Endothelial cell of umbilical vein (primary cell): ENCODE measurements around the gene RNF43. TPM values are rescaled to one million over a fixed set of nuclear protein-coding genes. Genes with fewer than 3 reads are reported as not detected.

ENCODE experiments used
- BruUV-seq: library from RNA; stranded (reverse); fragments of 400-500 nt; replicated peaks from 2 replicates; lab custom pipeline; 2021; lab: Mats Ljungman, UMichigan
- CTCF ChIA-PET: fragments of 300-600, 350-600 bp; sonication (Branson Sonifier 250); formaldehyde crosslinking; loops from one replicate; lab custom pipeline; 2021; ENCODE audit warnings: antibody characterized with exemption, inconsistent platforms; lab: Charles Lee
- POLR2A ChIA-PET: fragments of 300-600, 350-600 bp; sonication (Branson Sonifier 250); formaldehyde crosslinking; loops from one replicate; lab custom pipeline; 2021; ENCODE audit warnings: antibody characterized with exemption, inconsistent platforms; lab: Charles Lee
- DNase-seq: peaks from one replicate; pipeline ENCODE4 v3.0.0-alpha.2; 2011; ENCODE audit warnings: low read depth, low spot score
- FAIRE-seq: peaks from 2 replicates; lab custom pipeline; 2011; peaks lifted over from hg19 to GRCh38; lab: Jason Lieb, UNC
- H2AFZ ChIP-seq: 2 replicates; pipeline ENCODE4 v1.6.0; 2012; ENCODE audit warnings: low read depth, low read length, control low read depth, inconsistent platforms
- H3K27ac ChIP-seq: 2 replicates; pipeline ENCODE4 v1.5.1; 2011; ENCODE audit warnings: low read depth, mild to moderate bottlenecking, control low read depth, low read length, moderate library complexity; ENCODE audit not compliant: insufficient read depth
- H3K27me3 ChIP-seq, 2 experiments: 2 replicates each; pipeline versions ENCODE4 v1.6.0 to v1.6.1; 2011; ENCODE audit warnings: low read length in 2 of 2, mixed read lengths in 1 of 2; ENCODE audit not compliant: control insufficient read depth in 2 of 2, insufficient read depth in 2 of 2
- H3K36me3 ChIP-seq, 2 experiments: 2 replicates in 1 of 2; 3 replicates in 1 of 2; pipeline ENCODE4 v1.5.1; 2011; ENCODE audit warnings: low read length in 2 of 2, mild to moderate bottlenecking in 1 of 2, moderate library complexity in 1 of 2; ENCODE audit not compliant: control insufficient read depth in 2 of 2, insufficient read depth in 2 of 2; ENCODE audit errors: extremely low read depth in 1 of 2
- H3K4me1 ChIP-seq: 3 replicates; pipeline ENCODE4 v1.5.1; 2011; ENCODE audit warnings: mild to moderate bottlenecking, low read length; ENCODE audit not compliant: control insufficient read depth, insufficient read depth; ENCODE audit errors: extremely low read depth
- H3K4me2 ChIP-seq: 2 replicates; pipeline ENCODE4 v1.6.1; 2011; ENCODE audit warnings: low read length, control low read depth, mixed read lengths; ENCODE audit not compliant: insufficient read depth
- H3K4me3 ChIP-seq, 3 experiments: fragments of 200-600 bp in 1 of 3; sonication (generic), shearing (Covaris generic) in 1 of 3; replicated peaks in 1 of 3; 2 replicates each; pipeline ENCODE4 v1.5.1; 2011 to 2016; ENCODE audit warnings: control low read depth in 3 of 3, low read length in 3 of 3, mild to moderate bottlenecking in 2 of 3, inconsistent platforms in 1 of 3, low read depth in 1 of 3, moderate library complexity in 1 of 3; ENCODE audit not compliant: insufficient read depth in 1 of 3
- H3K79me2 ChIP-seq: 2 replicates; pipeline ENCODE4 v1.6.0; 2012; ENCODE audit warnings: low read length, inconsistent platforms; ENCODE audit not compliant: control insufficient read depth, insufficient read depth
- H3K9ac ChIP-seq: replicated peaks from 2 replicates; pipeline ENCODE3; 2011; ENCODE audit warnings: low read length, control low read depth; ENCODE audit not compliant: insufficient read depth; ENCODE audit errors: extremely low read depth
- H3K9me1 ChIP-seq: replicated peaks from 3 replicates; pipeline ENCODE4 v1.6.0; 2011; ENCODE audit warnings: mild to moderate bottlenecking, low read length; ENCODE audit not compliant: control insufficient read depth, insufficient read depth; ENCODE audit errors: extremely low read depth
- H3K9me3 ChIP-seq: replicated peaks from 2 replicates; pipeline ENCODE4 v1.5.1; 2012; ENCODE audit warnings: low read length, inconsistent platforms; ENCODE audit not compliant: control insufficient read depth, insufficient read depth
- H4K20me1 ChIP-seq: replicated peaks from 2 replicates; pipeline ENCODE3; 2011; ENCODE audit warnings: mild to moderate bottlenecking, low read length; ENCODE audit not compliant: control insufficient read depth, insufficient read depth; ENCODE audit errors: extremely low read depth
- EZH2 ChIP-seq: IDR thresholded peaks from 2 replicates; pipeline ENCODE4 v1.6.1; 2012; ENCODE audit warnings: borderline replicate concordance, low read depth, mild to moderate bottlenecking, moderate library complexity, low read length, inconsistent platforms; ENCODE audit not compliant: severe bottlenecking
- FOS ChIP-seq: IDR thresholded peaks from 2 replicates; pipeline ENCODE4 v1.6.1; 2011; ENCODE audit warnings: mild to moderate bottlenecking, low read length, moderate library complexity, borderline replicate concordance; ENCODE audit not compliant: insufficient read depth
- GATA2 ChIP-seq: IDR thresholded peaks from 2 replicates; pipeline ENCODE4 v1.7.0; 2011; ENCODE audit warnings: low read depth, mild to moderate bottlenecking, moderate library complexity, mixed read lengths, low read length; ENCODE audit not compliant: insufficient read length, insufficient read depth
- JUN ChIP-seq: IDR thresholded peaks from 2 replicates; pipeline ENCODE4 v1.6.1; 2011; ENCODE audit warnings: borderline replicate concordance, low read depth; ENCODE audit not compliant: insufficient read length, insufficient read depth
- MYC ChIP-seq: IDR thresholded peaks from one replicate; pipeline ENCODE4 v1.6.1; 2011; ENCODE audit warnings: mild to moderate bottlenecking, low read depth, low read length
- POLR2A ChIP-seq: IDR thresholded peaks from 2 replicates; pipeline ENCODE4 v1.6.1; 2012; ENCODE audit warnings: low read depth, mild to moderate bottlenecking, control low read depth, low read length
- POLR2AphosphoS5 ChIP-seq: IDR thresholded peaks from 2 replicates; pipeline ENCODE4 v1.6.1; 2012; ENCODE audit warnings: low read depth, mild to moderate bottlenecking, control low read depth, low read length, moderate library complexity; ENCODE audit not compliant: insufficient read depth
- dilution Hi-C: fragments of 300-500 bp; cut with MboI; formaldehyde crosslinking; loops from one replicate; pipeline ENCODE4 v1.15.0; 2019; ENCODE audit warnings: low sequenced_read_pairs; ENCODE audit not compliant: extremely low pct_ligation_motif_present
- intact Hi-C: fragments of 100-400 bp; cut with micrococcal nuclease; formaldehyde crosslinking; loops from one replicate; pipeline ENCODE4 v1.10.0; 2022
- polyA plus RNA-seq, 4 experiments: library from polyadenylated mRNA; depleted of rRNA in 3 of 4; stranded (reverse) in 3 of 4; unstranded in 1 of 4; fragments of >200 nt; gene quantifications; 2 replicates each; pipeline versions ENCODE4 v1.2.1 to v1.2.3, GENCODE V29; 2011 to 2012; ENCODE audit warnings: missing spikeins in 1 of 4
- total RNA-seq: library from RNA; stranded (reverse); gene quantifications from 2 replicates; pipeline ENCODE4 v1.2.3, GENCODE V29; 2021
- TF ChIP-seq, protein P1 (sequence below), 2 donors: IDR thresholded peaks; 1 replicate in 1 of 2; 2 replicates in 1 of 2; pipeline ENCODE4 v1.5.1; 2011; ENCODE audit warnings: low read length in 2 of 2, mild to moderate bottlenecking in 2 of 2, moderate library complexity in 2 of 2, control low read depth in 1 of 2, inconsistent platforms in 1 of 2, low read depth in 1 of 2; ENCODE audit not compliant: insufficient read depth in 1 of 2; ENCODE audit errors: extremely low read depth in 1 of 2
- TF ChIP-seq, protein P2 (sequence below): IDR thresholded peaks from 2 replicates; pipeline ENCODE4 v1.6.1; 2011; ENCODE audit not compliant: insufficient read depth, insufficient read length

Gene RNF43
- total and polyA plus RNA-seq, 2 donors (not counting 3 experiments of a cell fraction or from before 2014, with no cell fraction given) = not detected

DNA sequence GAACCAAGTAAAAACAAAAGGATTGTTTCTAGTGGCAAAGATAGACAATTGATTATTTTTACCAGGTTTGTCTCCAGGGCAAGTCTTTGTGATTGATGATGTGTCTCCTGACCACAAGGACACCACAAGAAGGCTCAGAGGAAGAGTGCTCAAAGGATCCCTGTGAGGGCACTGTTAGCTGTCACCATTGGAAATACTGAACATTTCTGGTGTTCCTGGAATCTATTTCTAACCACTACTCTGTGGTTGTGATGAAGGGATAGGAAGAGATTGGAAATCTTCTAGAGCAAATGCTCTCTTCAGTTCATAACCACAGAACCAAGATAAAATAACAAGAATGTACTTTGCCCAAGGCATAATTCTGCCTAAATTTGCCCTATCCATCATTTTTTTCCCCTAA, 15.3 kb downstream of the RNF43 start:
- dilution Hi-C loops (no loop called here), intact Hi-C loops (no loop called here)
- H3K4me3 ChIP-seq = no peak overlapping the region
- DNase-seq (no peak), FAIRE-seq (no peak)
- H3K36me3 ChIP-seq = no peaks in the 10 kb centered on the region
- H3K4me1 ChIP-seq = no peaks in the 10 kb centered on the region
- ChIA-PET POLR2A (no interaction called here), CTCF (no interaction called here)
- H3K27ac ChIP-seq = no peak overlapping the region
- TF ChIP-seq MYC (no peak), GATA2 (no peak), POLR2A (no peak), FOS (no peak)
- no peak overlapping the region for H3K4me2 ChIP-seq
- no peaks in the 10 kb centered on the region for H3K9me1 ChIP-seq
- no peaks in the 10 kb centered on the region for H3K9me3 ChIP-seq
- no TSS peak for BruUV-seq
- no peak overlapping the region for H3K9ac ChIP-seq
- H3K79me2 ChIP-seq = no peaks in the 10 kb centered on the region
- H2AFZ ChIP-seq = no peak overlapping the region
- no peaks in the 10 kb centered on the region for H4K20me1 ChIP-seq
- H3K27me3 ChIP-seq = peaks cover 2 to 25% of the 10 kb centered on the region in 2 experiments

DNA sequence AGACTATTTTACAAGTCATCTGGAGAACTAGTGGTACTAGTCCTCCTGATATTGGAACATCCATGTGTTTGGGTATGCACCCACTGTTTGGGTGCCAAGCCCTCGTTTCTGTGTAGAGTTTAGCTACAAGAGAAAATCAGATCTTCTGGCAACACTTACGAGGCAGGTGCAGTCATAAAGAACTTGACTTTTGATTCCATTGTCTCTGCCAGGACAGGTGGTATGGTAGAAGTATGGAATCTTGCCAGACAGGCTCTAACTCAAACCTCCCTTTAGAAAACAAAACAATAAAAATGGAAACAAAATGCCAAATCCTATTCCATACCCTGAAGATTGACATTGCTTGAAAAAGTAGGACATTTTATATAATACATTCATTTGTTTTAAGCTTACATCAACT, 16.0 kb downstream of the RNF43 start:
- no peak overlapping the region for H2AFZ ChIP-seq
- H3K27ac ChIP-seq = no peak overlapping the region
- H3K9me1 ChIP-seq = no peaks in the 10 kb centered on the region
- H3K9me3 ChIP-seq = no peaks in the 10 kb centered on the region
- dilution Hi-C loops = no loop called here
- H3K36me3 ChIP-seq = no peaks in the 10 kb centered on the region
- ChIA-PET POLR2A (no interaction called here), CTCF (no interaction called here)
- FAIRE-seq = no peak
- TF ChIP-seq EZH2 = no peak
- TF ChIP-seq, protein P1, sequence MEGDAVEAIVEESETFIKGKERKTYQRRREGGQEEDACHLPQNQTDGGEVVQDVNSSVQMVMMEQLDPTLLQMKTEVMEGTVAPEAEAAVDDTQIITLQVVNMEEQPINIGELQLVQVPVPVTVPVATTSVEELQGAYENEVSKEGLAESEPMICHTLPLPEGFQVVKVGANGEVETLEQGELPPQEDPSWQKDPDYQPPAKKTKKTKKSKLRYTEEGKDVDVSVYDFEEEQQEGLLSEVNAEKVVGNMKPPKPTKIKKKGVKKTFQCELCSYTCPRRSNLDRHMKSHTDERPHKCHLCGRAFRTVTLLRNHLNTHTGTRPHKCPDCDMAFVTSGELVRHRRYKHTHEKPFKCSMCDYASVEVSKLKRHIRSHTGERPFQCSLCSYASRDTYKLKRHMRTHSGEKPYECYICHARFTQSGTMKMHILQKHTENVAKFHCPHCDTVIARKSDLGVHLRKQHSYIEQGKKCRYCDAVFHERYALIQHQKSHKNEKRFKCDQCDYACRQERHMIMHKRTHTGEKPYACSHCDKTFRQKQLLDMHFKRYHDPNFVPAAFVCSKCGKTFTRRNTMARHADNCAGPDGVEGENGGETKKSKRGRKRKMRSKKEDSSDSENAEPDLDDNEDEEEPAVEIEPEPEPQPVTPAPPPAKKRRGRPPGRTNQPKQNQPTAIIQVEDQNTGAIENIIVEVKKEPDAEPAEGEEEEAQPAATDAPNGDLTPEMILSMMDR (IDR thresholded peaks at IDR 0.05; ENCODE audit: extremely low read depth in 1 of 2, insufficient read depth in 1 of 2, low read depth in 1 of 2, low read length in 2 of 2) = no peak
- TF ChIP-seq, protein P2, sequence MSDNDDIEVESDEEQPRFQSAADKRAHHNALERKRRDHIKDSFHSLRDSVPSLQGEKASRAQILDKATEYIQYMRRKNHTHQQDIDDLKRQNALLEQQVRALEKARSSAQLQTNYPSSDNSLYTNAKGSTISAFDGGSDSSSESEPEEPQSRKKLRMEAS = no peak
- no peak for TF ChIP-seq MYC
- no peak for TF ChIP-seq GATA2
- no peak for TF ChIP-seq JUN
- TF ChIP-seq FOS = no peak
- TF ChIP-seq POLR2AphosphoS5 = no peak
- TF ChIP-seq POLR2A = no peak
- DNase-seq = no peak
- no peaks in the 10 kb centered on the region for H3K4me1 ChIP-seq
- intact Hi-C loops = no loop called here
- no peaks in the 10 kb centered on the region for H4K20me1 ChIP-seq
- no peak overlapping the region for H3K9ac ChIP-seq
- H3K4me3 ChIP-seq = no peak overlapping the region
- H3K79me2 ChIP-seq = no peaks in the 10 kb centered on the region
- peaks cover 2 to 26% of the 10 kb centered on the region in 2 experiments for H3K27me3 ChIP-seq
- no peak overlapping the region for H3K4me2 ChIP-seq
- BruUV-seq = no TSS peak
